GM19099 (cell line): Measurements from ENCODE around the gene VAX1.

Experiments used
- POLR2A ChIP-seq: IDR thresholded peaks from 3 replicates; pipeline ENCODE4 v1.6.1; 2011; ENCODE audit warnings: low read depth; ENCODE audit not compliant: insufficient read length; ENCODE audit errors: extremely low read depth

The VAX1 gene

DNA sequence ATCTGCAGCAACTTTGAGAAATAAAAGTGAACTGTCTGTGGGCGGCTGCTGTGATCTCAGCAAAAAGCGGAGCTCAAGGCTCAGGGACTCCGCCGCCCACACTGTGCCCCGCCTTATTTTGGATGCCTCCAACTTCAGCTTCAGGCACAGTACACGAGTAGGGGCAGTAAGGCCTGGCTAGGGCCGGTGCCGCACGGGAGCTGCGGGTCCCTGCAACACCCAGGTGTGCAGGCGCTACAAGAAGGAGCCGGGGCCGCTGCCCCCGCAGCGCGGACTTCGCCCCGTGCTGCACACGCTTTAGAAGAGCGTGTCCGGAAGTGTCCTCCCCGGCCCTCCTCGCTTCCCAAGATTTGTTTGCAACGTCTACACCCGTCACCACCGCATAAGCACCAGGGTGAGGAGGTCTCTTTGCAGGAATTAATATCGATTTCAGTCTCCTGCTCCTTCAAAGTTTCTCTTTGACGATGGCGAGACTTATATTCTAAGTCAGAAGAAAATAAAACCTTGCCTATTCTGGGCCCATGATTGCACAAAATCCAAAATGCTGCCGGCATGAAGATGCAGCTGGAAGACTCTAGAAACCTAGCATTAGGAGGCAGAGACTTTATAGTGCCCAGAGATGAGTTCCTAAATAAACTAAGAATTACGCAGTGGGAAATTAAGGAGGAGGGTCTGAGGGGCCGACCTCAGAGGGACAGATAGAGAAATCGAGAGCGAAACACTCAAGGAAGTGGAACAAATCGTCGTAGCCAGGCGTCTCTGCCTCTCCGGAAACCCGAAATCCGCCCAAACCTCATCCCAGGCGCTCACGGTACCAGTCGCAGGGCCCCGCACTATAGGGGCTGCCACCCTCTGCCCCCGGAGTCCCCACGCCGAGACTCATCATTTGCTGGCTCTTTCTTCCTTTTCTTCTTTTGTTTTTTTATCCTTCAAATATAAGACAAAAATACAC, 6.4 kb downstream of the VAX1 start:
- TF ChIP-seq POLR2A, result no peak

DNA sequence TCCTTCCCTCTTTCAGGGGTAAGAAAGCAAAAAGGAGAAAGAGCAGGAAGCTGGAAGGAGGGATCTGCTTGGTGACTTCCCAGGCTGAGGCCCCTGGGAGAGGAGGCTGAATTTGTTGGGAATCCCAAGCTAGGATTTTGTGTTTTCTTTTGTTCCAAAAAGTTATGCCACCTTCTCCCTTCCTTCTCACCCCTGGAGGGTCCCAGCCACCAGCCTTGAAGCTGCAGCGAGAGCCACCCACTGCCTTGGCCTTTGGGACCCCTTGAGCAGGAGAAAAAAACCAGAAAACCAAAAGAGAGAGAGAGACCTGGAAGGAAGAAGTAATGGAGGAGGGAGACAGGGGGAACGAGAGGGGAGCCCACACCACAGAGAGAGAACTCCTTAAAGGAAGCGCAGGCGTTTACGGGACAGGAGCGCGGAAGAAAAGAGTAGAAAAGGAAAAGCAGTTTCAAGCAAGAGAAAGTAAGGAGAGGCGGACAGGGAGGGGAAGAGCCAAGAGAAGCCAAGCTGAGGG, 7.2 kb downstream of the VAX1 start:
- TF ChIP-seq POLR2A, result no peak

DNA sequence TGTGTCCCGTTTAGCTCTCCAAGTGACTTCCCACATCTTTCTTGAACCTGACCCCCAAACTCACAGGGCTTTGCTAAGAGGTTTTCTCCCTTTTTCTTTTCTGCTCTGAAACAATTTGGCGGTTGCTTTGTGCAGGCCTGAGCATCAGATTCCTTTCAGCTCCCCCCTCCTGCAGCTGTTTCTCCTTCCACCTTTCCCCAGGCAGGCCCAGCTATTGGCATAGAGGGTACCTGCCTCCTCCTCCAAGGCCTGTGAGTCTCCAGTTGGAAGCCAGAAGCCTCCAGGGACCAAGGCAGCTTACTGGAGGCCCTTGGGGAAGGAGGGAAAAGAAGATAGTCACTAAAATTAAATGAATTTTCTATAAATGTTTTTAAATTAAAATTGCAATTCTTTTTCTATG, 7.7 kb downstream of the VAX1 start:
- TF ChIP-seq POLR2A, result no peak

DNA sequence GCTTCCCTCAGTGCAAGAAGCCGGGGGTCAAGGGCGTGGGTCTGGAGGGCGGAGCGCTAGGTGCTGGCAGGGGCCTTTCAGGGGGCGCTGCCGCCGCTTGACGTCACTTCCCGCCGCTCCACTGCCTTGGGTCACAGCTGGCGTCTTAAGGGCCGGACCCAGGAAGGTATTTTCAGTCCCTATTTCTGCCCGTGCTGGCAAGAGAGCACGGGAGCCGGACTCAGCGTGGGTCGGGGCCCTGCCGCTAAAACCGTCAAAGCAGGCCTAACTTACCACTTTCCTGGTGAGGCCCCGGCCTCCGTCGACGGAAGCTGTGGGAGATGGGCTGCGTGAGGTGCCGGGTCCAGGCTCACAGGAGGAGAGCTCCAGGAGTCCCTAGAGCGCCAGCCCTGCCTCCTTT, 12.0 kb downstream of the VAX1 start:
- TF ChIP-seq POLR2A, result no peak

DNA sequence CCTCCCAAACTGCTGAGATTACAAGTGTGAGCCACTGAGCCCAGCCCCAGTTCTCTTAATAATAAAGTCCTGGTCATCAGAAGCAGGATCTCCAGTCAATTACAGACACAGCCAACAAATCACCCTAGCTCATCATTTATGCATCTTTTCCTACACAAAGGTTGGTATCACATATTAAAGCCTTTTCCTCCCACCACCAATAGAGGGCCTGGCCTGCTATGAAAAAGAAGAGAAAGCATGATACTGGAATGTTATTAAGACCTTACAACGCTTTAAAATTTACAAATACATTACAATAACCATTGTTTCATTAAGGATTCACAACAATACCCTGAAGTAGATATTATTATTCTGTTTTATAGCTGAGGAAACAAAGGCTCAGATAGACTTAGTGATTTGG, 25.9 kb downstream of the VAX1 start:
- no peak for TF ChIP-seq POLR2A

DNA sequence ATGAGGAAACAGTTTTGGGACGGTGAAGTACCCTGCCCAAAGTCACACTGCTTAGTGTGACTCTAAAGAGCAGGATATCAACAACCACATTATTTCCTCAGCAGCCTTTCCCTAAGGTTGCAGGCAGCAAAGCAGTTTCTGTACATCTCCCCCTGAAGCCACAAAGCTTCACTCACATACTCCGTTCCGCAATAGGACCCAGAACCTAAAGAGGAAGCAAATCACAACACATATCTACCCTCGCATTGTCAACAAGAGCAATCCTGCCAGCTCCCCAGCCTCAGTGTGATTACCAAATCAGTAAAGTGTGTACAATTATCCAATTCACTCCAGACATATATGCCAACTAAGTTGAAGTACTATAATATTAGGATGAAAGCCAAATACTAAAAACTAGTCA, 30.8 kb downstream of the VAX1 start:
- no peak for TF ChIP-seq POLR2A

DNA sequence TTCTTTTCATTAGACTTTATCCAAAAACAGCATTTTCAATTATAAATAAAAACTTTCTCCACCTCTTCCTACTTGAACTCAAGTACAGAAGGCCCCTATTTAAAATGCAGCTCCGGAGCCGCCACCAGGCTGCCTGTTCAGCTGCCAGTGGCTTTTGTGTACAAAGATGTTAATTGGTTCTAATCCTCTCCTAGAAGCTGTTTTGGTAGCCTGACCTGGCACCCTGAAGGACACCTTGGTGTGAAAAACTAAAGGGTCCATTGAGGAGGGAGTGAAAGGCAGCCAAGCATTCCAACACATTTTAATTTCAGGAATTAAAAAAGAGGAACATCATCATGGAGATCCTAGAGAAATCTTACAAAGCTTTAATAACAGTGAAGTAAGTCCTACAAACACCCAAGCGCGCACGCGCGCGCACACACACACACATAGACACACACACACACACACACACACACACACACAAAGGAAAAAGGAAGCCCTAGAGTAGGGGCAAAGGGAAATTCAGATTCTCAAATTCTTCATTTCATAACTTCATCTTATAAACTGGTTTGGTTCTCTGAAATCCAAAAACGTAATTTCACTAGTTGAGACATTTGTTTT, 41.4 kb downstream of the VAX1 start:
- no peak for TF ChIP-seq POLR2A

DNA sequence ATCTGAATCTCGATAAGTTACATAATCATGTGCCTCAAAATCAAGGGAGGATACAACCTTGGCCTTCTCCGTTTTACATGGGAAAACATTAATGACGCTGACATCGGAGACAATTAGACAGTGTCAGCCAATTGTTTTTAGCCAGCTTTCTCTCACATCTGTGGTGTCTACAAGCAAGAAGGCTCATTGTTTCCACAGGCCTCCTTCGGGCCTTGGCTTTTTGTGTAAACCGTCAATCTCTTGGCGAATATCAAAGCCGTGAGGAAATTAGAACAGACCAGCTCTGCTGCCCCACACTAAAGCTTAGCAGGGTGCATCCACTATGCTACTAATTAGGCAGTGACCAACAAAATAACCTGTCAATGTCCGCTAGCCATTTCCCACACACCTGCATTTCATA, 43.2 kb downstream of the VAX1 start:
- no peak for TF ChIP-seq POLR2A

DNA sequence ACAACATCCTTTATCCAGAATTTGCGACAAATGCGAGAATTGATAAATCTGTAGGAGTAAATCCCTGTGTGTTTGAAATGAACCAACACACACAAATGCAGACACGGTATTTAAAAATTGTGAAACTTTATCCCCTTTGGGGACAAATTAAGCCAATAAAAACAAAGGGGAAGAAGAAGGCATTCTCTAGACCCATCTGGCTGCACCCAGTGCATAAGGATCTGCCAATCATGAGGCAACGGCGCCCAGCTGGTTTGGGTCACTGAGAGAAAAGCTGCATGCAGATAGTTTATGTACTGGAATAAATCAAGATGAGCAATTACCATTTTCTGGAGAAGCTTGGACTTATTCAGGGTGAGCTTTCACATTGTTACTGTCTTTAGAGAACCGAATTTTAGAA, 45.7 kb downstream of the VAX1 start:
- no peak for TF ChIP-seq POLR2A

DNA sequence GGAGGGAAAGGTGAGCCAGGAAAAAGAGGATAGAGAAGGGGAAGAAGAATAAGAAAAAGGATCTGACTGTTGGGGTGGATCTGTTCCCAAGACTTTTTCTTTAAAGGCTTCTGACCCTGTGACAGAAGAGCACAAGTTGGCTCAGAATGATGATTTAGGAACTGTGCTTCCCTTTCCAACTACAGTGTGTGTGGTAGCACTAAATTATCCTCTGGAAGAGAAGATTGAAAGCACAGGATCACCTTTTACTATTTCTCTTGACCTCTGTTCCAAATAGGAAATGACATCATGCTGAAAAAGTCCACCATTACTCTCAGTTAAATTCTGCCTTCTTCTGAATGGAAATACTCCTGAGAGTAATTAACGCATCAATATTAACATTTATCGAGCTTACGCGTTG, 47.2 kb downstream of the VAX1 start:
- no peak for TF ChIP-seq POLR2A

DNA sequence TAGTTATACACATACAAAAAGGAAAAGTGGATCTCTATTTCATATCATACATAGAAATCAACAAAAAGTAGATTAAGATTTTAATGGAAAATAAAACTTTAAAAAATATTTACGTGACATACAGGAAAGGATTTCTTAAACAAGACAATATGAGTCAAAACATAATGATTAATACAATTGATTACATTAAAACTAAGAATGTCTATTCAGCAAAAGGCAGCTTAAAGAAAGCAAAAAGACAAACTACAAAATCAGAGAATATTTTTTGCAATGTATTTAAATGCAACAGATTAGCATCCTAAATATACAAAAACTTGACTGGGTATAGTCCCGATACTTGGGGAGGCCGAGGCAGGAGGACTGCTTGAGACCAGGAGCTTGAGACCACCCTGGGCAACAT, 50.5 kb downstream of the VAX1 start:
- no peak for TF ChIP-seq POLR2A

DNA sequence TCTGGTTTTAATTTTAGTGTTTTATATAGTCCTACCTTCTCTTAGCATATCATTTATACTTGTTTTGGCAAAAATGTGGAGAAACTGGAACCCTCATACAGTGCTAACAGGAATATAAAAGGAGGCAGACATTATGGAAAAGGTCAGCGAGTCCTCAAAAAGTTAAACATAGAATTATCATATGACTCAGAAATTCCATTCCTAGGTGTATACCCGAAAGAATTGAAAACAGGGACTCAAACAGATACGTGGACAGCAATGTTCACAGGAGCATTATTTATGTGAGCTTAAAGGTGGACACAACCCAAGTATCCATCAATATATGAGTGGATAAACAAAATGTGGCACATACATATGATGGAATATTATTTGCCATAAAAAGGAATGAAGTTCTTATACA, 51.5 kb downstream of the VAX1 start:
- no peak for TF ChIP-seq POLR2A
